COR-L47 (cell line): ENCODE data around the gene TMEM273.

Experiments
- DNase-seq: peaks from one replicate; lab custom pipeline; 2025; lab: John Stamatoyannopoulos, UW

Gene TMEM273

GRCh38 chr10:49187950-49188761 lies at the start of gene TMEM273:
Gene TMEM273, minus strand, starts transcription at chr10:49188391. Its CDS starts 55 bp downstream, at chr10:49188336.
- no peak for DNase-seq

DNA sequence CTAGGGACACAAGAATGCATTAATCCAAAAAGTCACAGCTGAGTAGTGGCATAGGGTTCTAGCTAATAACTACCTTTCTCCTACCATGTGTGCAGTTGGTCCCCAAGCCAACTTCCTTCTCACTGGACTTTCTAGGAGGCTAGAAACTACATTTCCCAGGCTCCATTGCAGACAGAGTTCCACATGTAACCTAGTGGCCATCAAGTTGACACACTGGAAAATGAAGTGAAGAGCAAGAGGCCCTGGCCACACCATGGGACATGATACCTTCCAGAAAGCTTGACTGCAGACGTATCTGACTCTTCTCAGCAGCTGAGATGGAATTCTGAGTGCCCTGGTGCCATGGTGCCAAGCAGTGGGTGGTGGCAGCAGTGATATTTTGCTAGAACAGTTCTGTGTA lies 49.8 kb upstream of the TMEM273 start:
- DNase-seq: no peak

DNA sequence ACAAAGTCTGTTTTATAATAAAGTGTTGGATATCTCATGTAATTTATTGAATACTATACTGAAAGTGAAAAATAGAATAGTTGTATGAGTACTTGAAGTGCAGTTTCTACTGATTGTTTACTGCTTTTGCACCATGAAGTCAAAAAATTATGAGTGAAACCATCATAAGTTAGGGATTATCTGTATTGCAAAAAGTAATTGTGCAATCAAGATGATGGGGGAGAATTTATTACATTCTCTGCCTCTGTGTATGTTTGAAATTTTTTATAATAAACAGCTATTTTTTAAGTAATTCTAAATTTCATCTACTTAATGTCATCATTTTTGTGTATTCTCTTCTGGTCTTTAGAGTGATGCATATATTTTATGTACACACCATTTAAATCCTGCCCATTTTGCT lies 47.2 kb upstream of the TMEM273 start:
- no peak for DNase-seq

DNA sequence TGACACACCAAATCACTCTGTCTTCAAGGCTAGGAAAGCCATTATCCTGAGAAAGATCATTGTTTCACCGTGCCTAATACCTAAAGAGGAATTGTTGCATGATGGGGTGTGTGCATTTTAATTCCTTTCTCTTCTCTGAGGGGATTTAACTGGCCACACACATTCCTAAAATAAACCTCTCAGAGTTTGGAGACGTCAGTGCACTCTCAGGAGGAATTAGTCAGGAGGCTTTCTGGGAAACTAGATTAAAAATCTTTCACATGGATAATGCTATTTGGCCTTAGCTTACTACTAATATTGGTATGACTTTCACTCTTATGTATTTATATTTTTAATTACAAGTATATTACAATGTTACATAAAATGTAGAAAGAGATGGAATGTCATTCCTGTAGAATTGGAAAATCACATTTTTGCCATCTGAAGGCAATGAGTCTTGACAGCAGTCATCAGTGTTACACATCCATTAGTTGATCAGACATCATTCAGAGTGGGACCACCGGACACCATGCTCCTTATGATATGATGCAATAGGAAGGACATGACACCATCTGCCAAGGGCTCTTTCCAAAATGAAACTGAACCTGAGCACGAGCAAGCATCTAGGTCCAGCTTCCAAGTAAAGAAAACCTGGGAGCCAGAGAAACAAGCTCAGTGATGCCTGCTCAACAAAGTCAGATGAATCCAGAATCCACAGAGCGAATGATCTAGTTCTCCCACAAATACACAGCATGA lies 43.1 kb upstream of the TMEM273 start:
- DNase-seq: no peak

DNA sequence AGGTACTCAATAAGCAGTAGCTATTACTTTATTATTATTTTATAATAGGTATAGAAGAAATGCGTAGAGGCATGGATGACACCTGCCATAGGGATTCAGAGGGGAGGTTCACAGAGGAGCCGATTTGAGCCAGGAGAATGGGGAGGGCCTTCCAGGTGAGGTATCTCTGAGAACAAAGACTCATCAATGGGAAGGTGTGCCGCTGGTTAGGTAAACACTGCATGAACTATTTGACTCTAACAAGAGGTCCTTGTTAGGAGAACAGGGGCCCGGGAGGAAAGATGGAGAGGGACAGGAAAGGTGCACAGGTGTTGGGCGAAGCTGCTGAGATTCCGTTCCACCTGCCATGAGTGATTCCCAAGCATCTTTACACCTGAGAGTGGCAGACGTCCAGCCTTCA lies 41.8 kb upstream of the TMEM273 start:
- no peak for DNase-seq

- DNase-seq: no peak
These were observed 40.5 kb upstream of the TMEM273 start for GRCh38 chr10:49228677-49229076.

GRCh38 chr10:49227406-49227805 lies 39.2 kb upstream of the TMEM273 start:
- DNase-seq: no peak

DNA sequence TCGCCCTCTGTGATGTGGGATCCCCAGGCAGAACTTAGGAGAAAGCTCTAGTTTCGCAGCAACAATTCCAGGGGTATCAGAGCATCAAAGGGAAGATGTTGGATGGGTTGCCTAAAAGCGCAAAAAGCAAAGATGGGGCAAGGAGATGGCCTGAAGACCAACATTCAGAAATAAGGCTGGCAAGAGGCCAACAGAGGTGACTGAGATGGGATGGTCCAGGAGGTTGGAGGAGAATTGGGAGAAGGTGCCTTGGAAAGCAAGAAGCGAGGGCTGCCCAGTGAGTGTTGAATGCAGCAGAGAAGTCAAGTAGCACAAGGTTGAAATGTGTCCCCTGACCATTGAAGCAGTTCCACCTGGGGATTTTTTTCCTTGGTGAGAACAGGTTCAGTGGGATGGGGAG lies 38.4 kb upstream of the TMEM273 start:
- DNase-seq: no peak

DNA sequence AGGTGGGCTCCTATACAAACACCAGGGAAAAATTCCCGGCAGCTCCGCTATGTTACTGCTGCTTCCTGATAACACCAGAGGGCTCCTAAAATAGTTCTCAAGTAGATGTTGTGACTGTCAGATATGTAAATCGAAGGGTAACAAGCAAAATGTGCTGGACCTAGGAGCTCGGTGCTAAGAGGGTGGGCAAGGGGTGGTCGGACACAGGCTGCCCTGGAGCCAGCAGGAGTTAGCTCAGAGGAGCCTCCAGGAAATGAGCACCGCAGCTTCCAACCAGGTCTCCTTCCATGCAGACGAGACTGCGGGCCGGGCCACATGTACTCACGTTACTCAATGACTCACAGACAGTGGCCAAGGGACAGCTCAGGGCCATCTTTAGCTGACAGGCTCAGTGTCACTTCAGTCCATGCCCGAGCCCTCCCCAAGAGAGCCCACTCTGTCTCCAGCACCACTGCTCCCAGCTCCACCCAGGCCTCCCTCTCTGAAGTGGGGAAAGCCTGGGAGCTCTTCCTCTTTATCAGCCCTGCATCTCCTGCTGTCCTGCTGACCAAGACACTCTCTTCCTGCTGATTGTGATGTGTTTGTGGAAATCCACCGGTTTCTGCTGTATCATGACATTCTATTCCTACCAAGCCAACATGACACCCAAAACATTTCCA lies 37.2 kb upstream of the TMEM273 start:
- DNase-seq: no peak

DNA sequence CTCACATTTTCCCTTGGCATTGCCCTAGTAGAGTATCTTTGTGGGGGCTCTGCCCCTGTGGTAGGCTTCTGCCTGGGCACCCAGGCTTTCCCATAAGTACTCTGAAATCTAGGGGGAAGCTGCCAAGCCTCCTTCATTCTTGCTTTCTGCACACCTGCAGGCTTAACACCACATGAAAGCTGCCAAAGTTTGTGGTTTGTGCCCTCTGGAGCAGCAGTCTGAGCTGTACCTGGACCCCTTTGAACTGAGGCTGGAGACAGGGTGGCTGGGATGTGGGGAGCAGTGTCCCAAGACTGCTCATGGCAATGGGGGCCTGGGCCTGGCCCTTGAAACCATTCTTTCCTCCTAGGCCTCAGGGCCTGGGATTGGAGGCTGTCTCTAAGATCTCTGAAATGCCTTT lies 35.0 kb upstream of the TMEM273 start:
- no peak for DNase-seq

- no peak for DNase-seq
These were observed 34.0 kb upstream of the TMEM273 start for GRCh38 chr10:49222170-49222569.

GRCh38 chr10:49220679-49221078 lies 32.5 kb upstream of the TMEM273 start:
- DNase-seq: no peak

GRCh38 chr10:49220031-49220430 lies 31.8 kb upstream of the TMEM273 start:
- DNase-seq: no peak

DNA sequence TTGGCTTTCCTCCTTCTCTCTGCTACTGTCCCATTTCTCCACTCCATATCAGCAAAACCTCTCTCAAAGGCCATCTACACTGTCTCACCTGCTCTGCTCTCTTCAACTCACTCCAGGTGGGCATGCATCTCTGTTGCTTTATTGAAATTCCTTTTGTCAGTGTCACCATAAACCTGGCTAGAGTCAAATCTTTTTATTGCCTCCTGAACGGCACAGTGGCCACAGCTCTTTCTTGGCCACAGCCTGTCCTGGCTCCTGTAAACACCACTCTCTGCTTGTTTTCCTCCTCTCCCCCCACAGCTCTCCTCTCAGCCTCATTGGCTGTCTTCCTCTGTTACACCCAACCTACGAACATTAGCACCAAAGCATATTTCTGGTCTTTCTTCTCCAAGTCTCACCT lies 31.1 kb upstream of the TMEM273 start:
- DNase-seq: no peak

GRCh38 chr10:49218480-49218879 lies 30.3 kb upstream of the TMEM273 start:
- no peak for DNase-seq

- no peak for DNase-seq
These were observed 29.5 kb upstream of the TMEM273 start for GRCh38 chr10:49217645-49218044.

DNA sequence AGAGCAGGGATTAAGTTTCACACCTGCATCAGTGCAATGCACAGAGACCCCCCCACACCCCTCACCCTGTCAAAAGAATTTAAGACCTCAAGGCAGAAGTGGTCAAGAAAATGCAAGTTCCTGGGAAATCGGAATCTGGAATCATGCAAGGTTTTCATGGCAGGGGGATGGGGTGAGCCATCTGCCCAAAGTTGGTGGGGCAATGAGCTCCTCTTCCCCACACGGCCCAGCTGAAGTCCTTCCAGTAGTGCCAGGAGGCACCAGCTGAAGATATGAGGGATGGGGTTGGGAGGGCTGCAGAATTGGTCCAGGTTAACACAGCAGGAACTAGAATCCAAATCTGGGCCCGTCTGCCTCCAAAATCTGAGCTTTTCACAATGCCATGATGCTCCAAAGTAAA lies 25.0 kb upstream of the TMEM273 start:
- DNase-seq: no peak

DNA sequence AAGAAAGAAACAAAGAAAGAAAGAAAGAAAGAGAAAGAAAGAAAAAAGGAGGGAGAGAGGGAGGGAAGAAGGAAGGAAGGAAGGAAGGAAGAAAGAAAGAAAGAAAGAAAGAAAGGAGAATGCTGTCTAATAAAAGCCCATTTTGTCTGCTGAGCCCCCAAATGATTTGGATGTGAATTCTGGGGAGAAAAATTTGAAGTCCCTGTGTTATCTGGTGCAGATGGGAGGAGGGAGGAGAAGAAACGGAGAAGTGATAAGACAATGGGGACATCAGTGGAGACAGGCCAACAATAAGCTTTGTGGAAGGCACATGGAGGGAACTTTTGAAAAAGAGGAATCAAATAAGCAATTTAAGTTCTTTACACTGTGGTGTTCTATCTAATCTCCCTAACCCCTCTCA lies 24.6 kb upstream of the TMEM273 start:
- DNase-seq: no peak

- no peak for DNase-seq
These were observed 23.9 kb upstream of the TMEM273 start for GRCh38 chr10:49212076-49212475.

GRCh38 chr10:49208996-49209395 lies 20.8 kb upstream of the TMEM273 start:
- no peak for DNase-seq

- no peak for DNase-seq
These were observed 19.8 kb upstream of the TMEM273 start for GRCh38 chr10:49207936-49208487.

- DNase-seq: no peak
These were observed 18.9 kb upstream of the TMEM273 start for GRCh38 chr10:49207113-49207512.

GRCh38 chr10:49205206-49205605 lies 17.0 kb upstream of the TMEM273 start:
- DNase-seq: no peak
